OCI-LY1 (cell line): ENCODE results near the gene ZSCAN12.

Source experiments
- H2AFZ ChIP-seq: fragments of 200-600 bp; sonication (generic), shearing (Covaris generic); 2 replicates; pipeline ENCODE4 v1.6.0; 2014; ENCODE audit warnings: antibody characterized with exemption, mild to moderate bottlenecking, low read length
- H3F3A ChIP-seq: fragments of 200-600 bp; sonication (generic), shearing (Covaris generic); 2 replicates; pipeline ENCODE4 v1.6.0; 2014; ENCODE audit warnings: mild to moderate bottlenecking, antibody characterized with exemption, low read length, moderate library complexity; ENCODE audit not compliant: insufficient read depth
- H3K27ac ChIP-seq: fragments of 200-600 bp; sonication (generic); 2 replicates; pipeline ENCODE4 v1.5.1; 2014; ENCODE audit warnings: low read length, mixed run types, mild to moderate bottlenecking, low read depth; ENCODE audit not compliant: poor library complexity, severe bottlenecking
- H3K27me3 ChIP-seq: fragments of 200-600 bp; sonication (generic); 2 replicates; pipeline ENCODE4 v1.6.0; 2014; ENCODE audit warnings: antibody characterized with exemption, mild to moderate bottlenecking, low read length, moderate library complexity; ENCODE audit not compliant: insufficient read depth
- H3K36me3 ChIP-seq: fragments of 200-600 bp; sonication (generic); 2 replicates; pipeline ENCODE4 v1.6.1; 2014; ENCODE audit warnings: mild to moderate bottlenecking, antibody characterized with exemption, low read length, moderate library complexity, mixed read lengths; ENCODE audit not compliant: insufficient read depth
- H3K4me1 ChIP-seq: fragments of 200-600 bp; sonication (generic); 2 replicates; pipeline ENCODE4 v1.5.1; 2014; ENCODE audit warnings: mild to moderate bottlenecking, low read length, moderate library complexity; ENCODE audit not compliant: insufficient read depth, severe bottlenecking
- H3K4me2 ChIP-seq: fragments of 200-600 bp; sonication (generic), shearing (Covaris generic); 2 replicates; pipeline ENCODE4 v1.6.1; 2014; ENCODE audit warnings: low read length
- H3K4me3 ChIP-seq: fragments of 200-600 bp; sonication (generic); 2 replicates; pipeline ENCODE4 v1.5.1; 2014; ENCODE audit warnings: low read length, low read depth, mild to moderate bottlenecking, mixed read lengths; ENCODE audit not compliant: poor library complexity, severe bottlenecking
- H3K79me2 ChIP-seq: fragments of 200-600 bp; shearing (Covaris generic); 2 replicates; pipeline ENCODE4 v1.6.1; 2016; ENCODE audit warnings: mixed run types, low read length, mixed read lengths; ENCODE audit not compliant: insufficient read depth
- H3K9ac ChIP-seq: fragments of 200-600 bp; sonication (generic), shearing (Covaris generic); 2 replicates; pipeline ENCODE4 v1.6.1; 2014; ENCODE audit warnings: mild to moderate bottlenecking, low read length, mixed read lengths
- H3K9me2 ChIP-seq: fragments of 200-600 bp; sonication (generic), shearing (Covaris generic); 2 replicates; pipeline ENCODE4 v1.6.1; 2014; ENCODE audit warnings: low read depth, mild to moderate bottlenecking, low read length, mixed read lengths
- H3K9me3 ChIP-seq: fragments of 200-600 bp; shearing (Covaris generic); 2 replicates; pipeline ENCODE4 v1.6.1; 2014; ENCODE audit warnings: low read length, mixed read lengths
- H4K20me1 ChIP-seq: fragments of 200-600 bp; sonication (generic), shearing (Covaris generic); 2 replicates; pipeline ENCODE4 v1.6.0; 2016; ENCODE audit warnings: mild to moderate bottlenecking, low read length; ENCODE audit not compliant: insufficient read depth
- EZH2 ChIP-seq: fragments of 200-600 bp; sonication (generic), shearing (Covaris generic); IDR thresholded peaks from 2 replicates; pipeline ENCODE4 v1.8.0; 2017; ENCODE audit warnings: borderline replicate concordance, mixed run types, mild to moderate bottlenecking, antibody characterized with exemption, low read length, moderate library complexity, mixed read lengths
- TF ChIP-seq, protein P1 (sequence below): fragments of 200-600 bp; sonication (generic), shearing (Covaris generic); IDR thresholded peaks from 2 replicates; pipeline ENCODE4 v1.5.1; 2017; ENCODE audit warnings: mild to moderate bottlenecking, antibody characterized with exemption, low read length, moderate library complexity, mixed read lengths

ZSCAN12 gene

DNA sequence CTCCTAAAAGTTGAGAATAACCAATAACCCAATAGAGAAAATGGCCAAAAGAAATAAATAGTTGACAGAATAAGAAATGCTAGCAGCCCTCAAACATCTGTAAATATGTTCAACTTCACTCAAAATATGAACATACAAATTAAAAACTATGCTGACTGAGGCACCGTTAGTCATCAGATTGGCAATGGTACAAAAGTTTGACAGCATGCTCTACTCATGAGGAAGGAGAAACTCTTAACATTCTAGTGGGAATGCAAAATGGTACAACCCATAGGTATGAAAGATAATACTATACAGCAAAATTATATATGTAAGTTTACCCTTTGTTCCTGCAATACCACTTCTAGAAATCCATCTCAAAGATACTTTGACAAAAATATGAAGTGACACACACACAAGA, 1.6 kb upstream of the ZSCAN12 start:
- H3K79me2 ChIP-seq, result peaks cover 7% of the 10 kb centered on the region; the same call in 1 of the 2 replicates
- H3K36me3 ChIP-seq, result peaks cover 21% of the 10 kb centered on the region
- H3K4me2 ChIP-seq, result no peak overlapping the region
- H2AFZ ChIP-seq, result no peak overlapping the region
- no peaks in the 10 kb centered on the region for H3K27me3 ChIP-seq
- no peak overlapping the region for H3K27ac ChIP-seq
- no peak overlapping the region for H3K4me3 ChIP-seq
- H3K9me2 ChIP-seq, result no peaks in the 10 kb centered on the region
- H3K4me1 ChIP-seq, result peaks cover 39% of the 10 kb centered on the region
- H3K9me3 ChIP-seq, result no peaks in the 10 kb centered on the region
- no peaks in the 10 kb centered on the region for H3F3A ChIP-seq
- H4K20me1 ChIP-seq, result no peaks in the 10 kb centered on the region
- H3K9ac ChIP-seq, result no peak overlapping the region
- TF ChIP-seq, protein P1, sequence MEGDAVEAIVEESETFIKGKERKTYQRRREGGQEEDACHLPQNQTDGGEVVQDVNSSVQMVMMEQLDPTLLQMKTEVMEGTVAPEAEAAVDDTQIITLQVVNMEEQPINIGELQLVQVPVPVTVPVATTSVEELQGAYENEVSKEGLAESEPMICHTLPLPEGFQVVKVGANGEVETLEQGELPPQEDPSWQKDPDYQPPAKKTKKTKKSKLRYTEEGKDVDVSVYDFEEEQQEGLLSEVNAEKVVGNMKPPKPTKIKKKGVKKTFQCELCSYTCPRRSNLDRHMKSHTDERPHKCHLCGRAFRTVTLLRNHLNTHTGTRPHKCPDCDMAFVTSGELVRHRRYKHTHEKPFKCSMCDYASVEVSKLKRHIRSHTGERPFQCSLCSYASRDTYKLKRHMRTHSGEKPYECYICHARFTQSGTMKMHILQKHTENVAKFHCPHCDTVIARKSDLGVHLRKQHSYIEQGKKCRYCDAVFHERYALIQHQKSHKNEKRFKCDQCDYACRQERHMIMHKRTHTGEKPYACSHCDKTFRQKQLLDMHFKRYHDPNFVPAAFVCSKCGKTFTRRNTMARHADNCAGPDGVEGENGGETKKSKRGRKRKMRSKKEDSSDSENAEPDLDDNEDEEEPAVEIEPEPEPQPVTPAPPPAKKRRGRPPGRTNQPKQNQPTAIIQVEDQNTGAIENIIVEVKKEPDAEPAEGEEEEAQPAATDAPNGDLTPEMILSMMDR, result no peak
- no peak for TF ChIP-seq EZH2

DNA sequence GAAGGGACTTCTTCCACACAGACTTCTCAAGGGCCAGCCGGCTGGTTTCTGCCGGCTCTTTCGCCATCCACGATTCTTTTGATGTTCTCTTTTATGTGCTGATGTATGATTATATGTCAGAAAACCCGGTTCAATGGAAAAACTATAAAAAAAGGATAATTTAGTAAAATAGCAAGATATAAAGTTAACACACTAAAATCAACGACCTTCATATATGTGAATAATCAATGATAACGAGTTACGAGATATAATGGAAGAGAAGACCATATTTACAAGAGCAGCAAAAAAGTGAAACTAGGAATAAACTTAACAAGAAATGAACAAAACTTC, 540 bp upstream of the ZSCAN12 start:
- Histone ChIP-seq H4K20me1 (no peaks in the 10 kb centered on the region), H3K9me3 (no peaks in the 10 kb centered on the region), H3F3A (no peaks in the 10 kb centered on the region), H3K4me1 (peaks cover 49% of the 10 kb centered on the region), H3K79me2 (peaks cover 9% of the 10 kb centered on the region), H2AFZ (peak overlapping the region; percentile 99), H3K27me3 (no peaks in the 10 kb centered on the region), H3K9me2 (no peaks in the 10 kb centered on the region), H3K9ac (peak overlapping the region; percentile 96), H3K27ac (no peak overlapping the region), H3K36me3 (peaks cover 32% of the 10 kb centered on the region), H3K4me3 (peak overlapping the region; percentile 93), H3K4me2 (peak overlapping the region; percentile 83)
- TF ChIP-seq, protein P1, result no peak
- TF ChIP-seq EZH2, result no peak

DNA sequence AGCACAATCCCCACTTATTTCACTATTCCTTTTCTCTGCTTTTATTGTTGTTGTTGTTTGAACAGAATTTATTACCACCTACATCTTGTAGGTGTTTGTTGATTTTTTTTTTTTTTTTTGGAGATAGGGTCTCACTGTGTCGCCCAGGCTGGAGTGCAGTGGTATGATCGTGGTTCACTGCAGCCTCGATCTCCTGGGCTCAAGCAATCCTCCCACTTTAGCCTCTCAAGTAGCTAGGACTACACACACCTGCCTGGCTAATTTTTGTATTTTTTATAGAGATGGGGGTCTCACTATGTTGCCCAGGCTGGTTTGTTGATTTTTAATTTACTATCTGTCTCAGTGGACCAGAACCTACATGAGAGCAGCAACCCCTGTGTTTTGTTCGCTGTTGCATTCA, 3.6 kb downstream of the ZSCAN12 start:
- Histone ChIP-seq H3K4me3 (peak overlapping the region; percentile 93), H3K27me3 (no peaks in the 10 kb centered on the region), H3K9me2 (no peaks in the 10 kb centered on the region), H3K4me1 (peaks cover 49% of the 10 kb centered on the region), H3K79me2 (peaks cover 9% of the 10 kb centered on the region), H4K20me1 (no peaks in the 10 kb centered on the region), H3K9me3 (peaks cover 11% of the 10 kb centered on the region), H2AFZ (no peak overlapping the region), H3K4me2 (peak overlapping the region; percentile 83), H3K9ac (no peak overlapping the region), H3F3A (no peaks in the 10 kb centered on the region), H3K27ac (peak overlapping the region; percentile 15), H3K36me3 (peaks cover 74% of the 10 kb centered on the region)
- TF ChIP-seq EZH2, result no peak
- TF ChIP-seq, protein P1, result no peak
